Neural cell (in vitro differentiated cells): Measurements from ENCODE around the gene QKI. TPM values are rescaled to one million over a fixed set of nuclear protein-coding genes. Genes with fewer than 3 reads are reported as not detected.

Source experiments
- H2AFZ ChIP-seq: fragments of 200-600, 300-800 bp; sonication (generic), shearing (Covaris generic); 2 replicates; pipeline ENCODE4 v1.6.0; 2014; ENCODE audit warnings: low read depth, mild to moderate bottlenecking, antibody characterized with exemption, low read length, moderate library complexity
- H3F3A ChIP-seq: fragments of 200-600 bp; shearing (Covaris generic); 2 replicates; pipeline ENCODE4 v1.6.1; 2016; ENCODE audit warnings: mild to moderate bottlenecking, moderate library complexity, mixed read lengths, antibody characterized with exemption, low read length; ENCODE audit not compliant: insufficient read depth, poor library complexity, severe bottlenecking
- H3K27ac ChIP-seq: fragments of 200-600, 300-800 bp; sonication (generic), shearing (Covaris generic); 2 replicates; pipeline ENCODE4 v1.5.1; 2014; ENCODE audit warnings: mild to moderate bottlenecking, low read length, moderate library complexity
- H3K27me3 ChIP-seq: fragments of 300-800, 200-600 bp; sonication (generic), shearing (Covaris generic); 2 replicates; pipeline ENCODE4 v1.6.0; 2014; ENCODE audit warnings: mild to moderate bottlenecking, low read depth, low read length, moderate library complexity; ENCODE audit not compliant: insufficient read depth
- H3K36me3 ChIP-seq: fragments of 300-800, 200-600 bp; sonication (generic), shearing (Covaris generic); 2 replicates; pipeline ENCODE4 v1.5.1; 2014; ENCODE audit warnings: mild to moderate bottlenecking, antibody characterized with exemption, low read length, moderate library complexity; ENCODE audit not compliant: insufficient read depth
- H3K4me2 ChIP-seq: fragments of 300-800, 200-600 bp; sonication (generic), shearing (Covaris generic); 2 replicates; pipeline ENCODE4 v1.6.0; 2014; ENCODE audit warnings: mild to moderate bottlenecking, low read length
- H3K4me3 ChIP-seq: fragments of 300-800, 200-600 bp; sonication (generic), shearing (Covaris generic); 2 replicates; pipeline ENCODE4 v1.5.1; 2014; ENCODE audit warnings: mild to moderate bottlenecking, low read length, moderate library complexity
- H3K79me2 ChIP-seq: fragments of 200-600 bp; shearing (Covaris generic); replicated peaks from 2 replicates; pipeline ENCODE4 v1.6.0; 2014; ENCODE audit warnings: mild to moderate bottlenecking, low read length, moderate library complexity; ENCODE audit not compliant: insufficient read depth
- H3K9ac ChIP-seq: fragments of 300-800, 200-600 bp; sonication (generic), shearing (Covaris generic); 2 replicates; pipeline ENCODE4 v1.6.1; 2016; ENCODE audit warnings: mild to moderate bottlenecking, low read length, mixed read lengths
- H3K9me2 ChIP-seq: fragments of 200-600 bp; shearing (Covaris generic); 2 replicates; pipeline ENCODE4 v1.6.1; 2016; ENCODE audit warnings: mild to moderate bottlenecking, low read length, mixed read lengths; ENCODE audit not compliant: insufficient read depth
- H3K9me3 ChIP-seq: fragments of 200-600, 300-800 bp; sonication (generic), shearing (Covaris generic); 2 replicates; pipeline ENCODE4 v1.6.1; 2016; ENCODE audit warnings: mild to moderate bottlenecking, mixed run types, low read length, moderate library complexity, mixed read lengths
- H4K20me1 ChIP-seq: fragments of 200-600 bp; shearing (Covaris generic); 2 replicates; pipeline ENCODE4 v1.6.1; 2016; ENCODE audit warnings: mild to moderate bottlenecking, mixed run types; ENCODE audit not compliant: insufficient read depth
- CTCF ChIP-seq: fragments of 450-650 bp; IDR thresholded peaks from 2 replicates; pipeline ENCODE4 v1.5.1; 2014; ENCODE audit warnings: antibody characterized with exemption, mild to moderate bottlenecking, moderate library complexity; ENCODE audit not compliant: poor library complexity, severe bottlenecking
- EP300 ChIP-seq: fragments of 450-650 bp; conservative IDR thresholded peaks from 2 replicates; pipeline ENCODE4 v1.6.1; 2014; ENCODE audit warnings: antibody characterized with exemption, mild to moderate bottlenecking, moderate library complexity; ENCODE audit not compliant: poor library complexity, severe bottlenecking
- EZH2 ChIP-seq: fragments of 200-600, 300-800 bp; shearing (Covaris generic), sonication (generic); IDR thresholded peaks from 2 replicates; pipeline ENCODE4 v1.6.1; 2014; ENCODE audit warnings: antibody characterized with exemption, low read length, borderline replicate concordance, mild to moderate bottlenecking; ENCODE audit not compliant: insufficient read depth, poor library complexity, severe bottlenecking
- MXI1 ChIP-seq: fragments of 450-650 bp; conservative IDR thresholded peaks from 2 replicates; pipeline ENCODE4 v1.6.1; 2014; ENCODE audit warnings: antibody characterized with exemption, mild to moderate bottlenecking; ENCODE audit not compliant: poor library complexity, severe bottlenecking
- POLR2AphosphoS5 ChIP-seq: IDR thresholded peaks from 2 replicates; pipeline ENCODE4 v1.6.1; 2012
- RAD21 ChIP-seq: fragments of 450-650 bp; conservative IDR thresholded peaks from 2 replicates; pipeline ENCODE4 v1.6.1; 2014; ENCODE audit warnings: antibody characterized with exemption, mild to moderate bottlenecking, moderate library complexity
- REST ChIP-seq: IDR thresholded peaks from 2 replicates; pipeline ENCODE4 v1.6.1; 2012; ENCODE audit warnings: borderline replicate concordance
- SMC3 ChIP-seq: fragments of 450-650 bp; conservative IDR thresholded peaks from 2 replicates; pipeline ENCODE4 v1.6.1; 2014; ENCODE audit warnings: antibody characterized with exemption, mild to moderate bottlenecking, moderate library complexity; ENCODE audit not compliant: poor library complexity
- TAF1 ChIP-seq: IDR thresholded peaks from 2 replicates; pipeline ENCODE4 v1.6.1; 2012; ENCODE audit warnings: low read depth
- polyA plus RNA-seq: library from polyadenylated mRNA; depleted of rRNA; stranded (reverse); fragments of >200 nt; gene quantifications from 2 replicates; pipeline ENCODE4 v1.2.3, GENCODE V29; 2014

Gene QKI
- polyA plus RNA-seq, 1 donor from 2014 or later: 39.0 TPM

GRCh38 chr6:163435023-163435422 is 20.5 kb downstream of the QKI start:
- TF ChIP-seq TAF1 (no peak), EZH2 (no peak), MXI1 (no peak), RAD21 (no peak), POLR2AphosphoS5 (no peak), CTCF (no peak), EP300 (no peak), REST (no peak), SMC3 (no peak)
- Histone ChIP-seq H3K9ac (no peak overlapping the region), H3K9me2 (no peaks in the 10 kb centered on the region), H3K4me2 (no peak overlapping the region), H3K27me3 (no peaks in the 10 kb centered on the region), H3K36me3 (no peaks in the 10 kb centered on the region), H3K9me3 (no peaks in the 10 kb centered on the region), H4K20me1 (no peaks in the 10 kb centered on the region), H3F3A (no peaks in the 10 kb centered on the region), H2AFZ (no peak overlapping the region), H3K4me3 (no peak overlapping the region), H3K27ac (no peak overlapping the region), H3K79me2 (peaks cover 100% of the 10 kb centered on the region)

- H3K9ac ChIP-seq: no peak overlapping the region
- no peaks in the 10 kb centered on the region for H3K9me3 ChIP-seq
- H3K4me2 ChIP-seq: no peak overlapping the region
- H2AFZ ChIP-seq: no peak overlapping the region
- TF ChIP-seq EP300 (no peak), MXI1 (no peak), SMC3 (no peak), TAF1 (no peak), RAD21 (no peak), CTCF (no peak), POLR2AphosphoS5 (no peak), EZH2 (no peak), REST (no peak)
- H3F3A ChIP-seq: no peaks in the 10 kb centered on the region
- H4K20me1 ChIP-seq: no peaks in the 10 kb centered on the region
- no peak overlapping the region for H3K4me3 ChIP-seq
- no peaks in the 10 kb centered on the region for H3K9me2 ChIP-seq
- H3K27ac ChIP-seq: no peak overlapping the region
- H3K79me2 ChIP-seq: peaks cover 100% of the 10 kb centered on the region
- H3K27me3 ChIP-seq: no peaks in the 10 kb centered on the region
- no peaks in the 10 kb centered on the region for H3K36me3 ChIP-seq
Measured at GRCh38 chr6:163436843-163437242, 22.3 kb downstream of the QKI start.
